Measurements from ENCODE around the gene PAK5. TPM values are rescaled to one million over a fixed set of nuclear protein-coding genes. Genes with fewer than 3 reads are reported as not detected.

PAK5 gene
- total RNA-seq, 2 experiments from 2014 or later = not detected

DNA sequence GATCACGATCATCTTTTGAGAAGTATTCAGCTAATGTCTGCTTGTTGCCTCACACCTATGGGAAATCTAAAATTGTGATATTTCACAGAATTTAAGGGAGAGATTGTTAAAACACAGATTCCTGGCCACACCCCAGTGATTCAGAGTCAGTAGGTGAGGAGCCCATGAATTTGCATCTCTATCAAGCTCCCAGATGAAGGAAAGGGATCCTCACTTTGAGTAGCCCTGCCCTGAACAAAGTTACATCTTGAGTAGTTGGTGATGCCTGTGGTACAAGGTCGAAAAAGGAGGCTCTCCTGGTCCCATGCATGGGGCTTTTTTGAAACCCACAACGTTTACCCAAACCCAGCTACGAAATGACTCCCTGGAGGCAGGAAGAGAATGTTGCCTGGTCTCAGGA is 79.5 kb downstream of the PAK5 start:
- no peak overlapping the region for H3K27ac Mint-ChIP-seq
- no peaks in the 10 kb centered on the region for H3K27me3 Mint-ChIP-seq (ENCODE audit: low read depth)
- no peaks in the 10 kb centered on the region for H3K4me1 Mint-ChIP-seq (ENCODE audit: low read depth)
- H3K36me3 Mint-ChIP-seq (ENCODE audit: low read depth) = no peaks in the 10 kb centered on the region
- CTCF ChIA-PET = no interaction called here
- peaks cover 4% of the 10 kb centered on the region for H3K9me3 Mint-ChIP-seq
- H3K4me3 Mint-ChIP-seq = no peak overlapping the region
- intact Hi-C loops (cut with micrococcal nuclease) = no loop called here
- DNase-seq = no peak

GRCh38 chr20:9758752-9759151 is 80.1 kb downstream of the PAK5 start:
- H3K27me3 Mint-ChIP-seq (ENCODE audit: low read depth) = no peaks in the 10 kb centered on the region
- DNase-seq = no peak
- no peak overlapping the region for H3K4me3 Mint-ChIP-seq
- H3K4me1 Mint-ChIP-seq (ENCODE audit: low read depth) = no peaks in the 10 kb centered on the region
- no peak overlapping the region for H3K27ac Mint-ChIP-seq
- intact Hi-C loops (cut with micrococcal nuclease) = no loop called here
- CTCF ChIA-PET = interaction anchor here (0.5 kb wide), 1 partner anchor 142 kb away, joined by 3 read pairs; no protein-coding TSS in a partner anchor
- H3K9me3 Mint-ChIP-seq = peaks cover 4% of the 10 kb centered on the region
- H3K36me3 Mint-ChIP-seq (ENCODE audit: low read depth) = no peaks in the 10 kb centered on the region

GRCh38 chr20:9756660-9757059 is 82.2 kb downstream of the PAK5 start:
- peaks cover 2% of the 10 kb centered on the region for H3K9me3 Mint-ChIP-seq
- CTCF ChIA-PET = no interaction called here

GRCh38 chr20:9755301-9755700 is 83.6 kb downstream of the PAK5 start:
- H3K27ac Mint-ChIP-seq = no peak overlapping the region
- CTCF ChIA-PET = no interaction called here
- H3K27me3 Mint-ChIP-seq (ENCODE audit: low read depth) = no peaks in the 10 kb centered on the region

More at GRCh38 chr20:9756660-9757059, 82.2 kb downstream of the PAK5 start:
- Mint-ChIP-seq H3K27ac (no peak overlapping the region), H3K36me3 (ENCODE audit: low read depth) (no peaks in the 10 kb centered on the region), H3K4me1 (ENCODE audit: low read depth) (no peaks in the 10 kb centered on the region), H3K4me3 (no peak overlapping the region), H3K27me3 (ENCODE audit: low read depth) (no peaks in the 10 kb centered on the region)
- intact Hi-C loops (cut with micrococcal nuclease) = no loop called here
- no peak for DNase-seq

DNA sequence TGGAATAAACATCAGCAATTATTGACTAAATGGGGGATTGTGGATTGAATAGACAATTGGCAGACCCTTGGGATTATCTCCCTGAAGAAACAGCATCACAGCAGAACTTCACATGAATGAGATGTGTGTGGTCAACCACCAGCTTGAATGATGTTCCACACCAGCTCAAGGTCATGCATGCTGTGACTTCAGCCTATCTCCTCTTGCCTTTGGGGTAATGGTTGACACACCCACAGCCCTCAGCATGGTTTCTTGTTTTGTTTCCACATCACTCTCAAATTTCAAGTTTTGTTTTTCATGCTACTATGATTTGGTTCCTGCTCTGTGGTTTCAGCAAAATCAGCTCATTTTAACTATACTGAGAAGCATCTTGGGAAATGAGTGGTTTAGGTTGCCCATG is 94.3 kb downstream of the PAK5 start:
- CTCF ChIA-PET = no interaction called here
- no peaks in the 10 kb centered on the region for H3K4me1 Mint-ChIP-seq (ENCODE audit: low read depth)
- H3K9me3 Mint-ChIP-seq = peaks cover 11% of the 10 kb centered on the region
- H3K27ac Mint-ChIP-seq = no peak overlapping the region
- no peaks in the 10 kb centered on the region for H3K27me3 Mint-ChIP-seq (ENCODE audit: low read depth)
- intact Hi-C loops (cut with micrococcal nuclease) = no loop called here
- H3K36me3 Mint-ChIP-seq (ENCODE audit: low read depth) = peaks cover 2% of the 10 kb centered on the region
- DNase-seq = no peak
- H3K4me3 Mint-ChIP-seq = no peak overlapping the region

More at GRCh38 chr20:9755301-9755700, 83.6 kb downstream of the PAK5 start:
- no peaks in the 10 kb centered on the region for H3K36me3 Mint-ChIP-seq (ENCODE audit: low read depth)
- intact Hi-C loops (cut with micrococcal nuclease) = no loop called here
- no peak overlapping the region for H3K4me3 Mint-ChIP-seq
- no peaks in the 10 kb centered on the region for H3K9me3 Mint-ChIP-seq
- no peak for DNase-seq
- no peaks in the 10 kb centered on the region for H3K4me1 Mint-ChIP-seq (ENCODE audit: low read depth)

DNA sequence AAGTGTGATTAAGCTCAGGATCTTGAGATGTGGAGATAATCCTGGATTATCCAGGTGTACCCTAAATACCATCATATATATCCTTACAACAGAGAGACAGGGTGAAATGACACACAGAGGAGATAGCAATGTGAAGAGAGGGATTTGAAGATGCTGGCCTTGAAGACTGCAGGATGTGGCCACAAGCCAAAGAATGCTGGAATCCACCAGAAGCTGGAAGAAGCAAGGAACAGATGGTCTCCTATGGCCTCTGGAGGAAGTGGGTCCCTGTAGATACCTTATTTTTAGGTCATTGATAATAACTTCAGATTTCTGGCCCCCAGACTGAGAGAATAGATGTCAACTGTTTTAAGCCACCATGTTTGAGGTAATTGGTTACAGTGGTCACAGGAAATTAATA is 95.0 kb downstream of the PAK5 start:
- CTCF ChIA-PET = interaction anchor here (0.7 kb wide), 1 partner anchor 34 kb away, joined by 3 read pairs; no protein-coding TSS in a partner anchor
- Mint-ChIP-seq H3K27me3 (ENCODE audit: low read depth) (no peaks in the 10 kb centered on the region), H3K36me3 (ENCODE audit: low read depth) (peaks cover 2% of the 10 kb centered on the region), H3K27ac (no peak overlapping the region), H3K9me3 (peaks cover 11% of the 10 kb centered on the region), H3K4me3 (no peak overlapping the region), H3K4me1 (ENCODE audit: low read depth) (no peaks in the 10 kb centered on the region)
- intact Hi-C loops (cut with micrococcal nuclease) = no loop called here
- no peak for DNase-seq

DNA sequence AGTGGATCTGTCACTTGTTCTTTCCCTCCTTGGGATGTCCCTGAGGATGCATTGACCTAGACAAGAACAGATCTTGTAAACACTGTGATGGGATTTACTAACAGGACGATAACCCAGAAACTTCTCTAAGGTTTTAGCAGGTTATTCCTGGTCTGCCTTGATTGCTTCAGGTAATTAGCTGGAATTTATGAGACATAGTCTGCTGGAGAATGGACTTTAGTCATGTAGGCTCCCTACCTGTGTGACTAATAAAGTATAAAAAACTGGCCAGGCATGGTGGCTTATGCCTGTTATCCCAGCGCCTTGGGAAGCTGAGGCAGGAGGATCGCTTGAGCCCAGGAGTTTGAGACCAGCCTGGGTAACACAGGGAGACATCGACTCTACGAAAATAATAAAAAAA is 96.1 kb downstream of the PAK5 start:
- H3K9me3 Mint-ChIP-seq = peaks cover 11% of the 10 kb centered on the region
- intact Hi-C loops (cut with micrococcal nuclease) = no loop called here
- CTCF ChIA-PET = no interaction called here
- no peaks in the 10 kb centered on the region for H3K27me3 Mint-ChIP-seq (ENCODE audit: low read depth)
- peaks cover 2% of the 10 kb centered on the region for H3K36me3 Mint-ChIP-seq (ENCODE audit: low read depth)
- H3K4me1 Mint-ChIP-seq (ENCODE audit: low read depth) = no peaks in the 10 kb centered on the region
- DNase-seq = no peak
- no peak overlapping the region for H3K4me3 Mint-ChIP-seq
- H3K27ac Mint-ChIP-seq = no peak overlapping the region

DNA sequence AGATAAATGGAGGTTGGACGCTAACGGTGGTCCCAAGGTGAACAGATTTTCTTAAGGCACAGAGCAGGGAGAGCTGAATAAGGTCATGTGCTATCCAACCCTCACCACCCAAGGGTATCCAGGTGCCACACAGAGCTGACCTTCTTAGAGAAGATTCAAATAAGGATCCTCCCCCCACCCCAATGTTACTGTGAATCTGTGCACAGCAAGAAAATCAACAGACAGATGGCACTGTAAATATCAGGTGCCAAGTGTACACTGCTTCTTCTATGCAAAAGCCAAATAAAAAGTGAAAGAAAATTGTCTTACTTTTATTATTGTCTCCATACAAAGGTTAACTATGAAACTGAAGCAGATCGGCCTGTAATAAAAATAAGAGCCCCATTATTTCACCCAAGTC is 96.9 kb downstream of the PAK5 start:
- H3K27ac Mint-ChIP-seq = no peak overlapping the region
- H3K27me3 Mint-ChIP-seq (ENCODE audit: low read depth) = no peaks in the 10 kb centered on the region
- intact Hi-C loops (cut with micrococcal nuclease) = no loop called here
- no peak for DNase-seq
- no peaks in the 10 kb centered on the region for H3K4me1 Mint-ChIP-seq (ENCODE audit: low read depth)
- CTCF ChIA-PET = interaction anchor here (0.6 kb wide), 1 partner anchor 14 kb away, joined by 4 read pairs; no protein-coding TSS in a partner anchor
- H3K4me3 Mint-ChIP-seq = no peak overlapping the region
- peaks cover 2% of the 10 kb centered on the region for H3K36me3 Mint-ChIP-seq (ENCODE audit: low read depth)
- H3K9me3 Mint-ChIP-seq = peaks cover 11% of the 10 kb centered on the region

DNA sequence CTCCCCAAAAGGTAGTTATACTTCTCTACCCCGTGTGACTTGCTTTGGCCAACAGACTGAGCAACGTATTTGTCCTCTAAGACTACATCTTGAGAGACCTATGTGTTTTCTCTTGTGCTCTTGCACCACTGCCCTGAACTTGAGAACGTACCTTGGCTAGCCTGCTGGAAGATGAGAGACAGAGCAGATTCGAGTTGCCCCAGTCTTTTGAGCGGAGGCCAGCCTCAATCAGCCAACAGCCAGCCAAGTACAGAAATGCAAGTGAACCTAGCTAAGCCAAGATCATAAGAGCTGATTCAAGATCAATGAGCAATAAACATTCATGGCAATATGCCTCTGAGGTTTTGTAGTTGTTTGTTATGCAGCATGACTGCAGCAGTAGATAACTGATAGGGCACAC is 98.4 kb downstream of the PAK5 start:
- intact Hi-C loops (cut with micrococcal nuclease) = no loop called here
- no peak for DNase-seq
- no peak overlapping the region for H3K4me3 Mint-ChIP-seq
- CTCF ChIA-PET = no interaction called here
- peaks cover 2% of the 10 kb centered on the region for H3K36me3 Mint-ChIP-seq (ENCODE audit: low read depth)
- H3K27ac Mint-ChIP-seq = no peak overlapping the region
- no peaks in the 10 kb centered on the region for H3K4me1 Mint-ChIP-seq (ENCODE audit: low read depth)
- no peaks in the 10 kb centered on the region for H3K27me3 Mint-ChIP-seq (ENCODE audit: low read depth)
- H3K9me3 Mint-ChIP-seq = peaks cover 7% of the 10 kb centered on the region

DNA sequence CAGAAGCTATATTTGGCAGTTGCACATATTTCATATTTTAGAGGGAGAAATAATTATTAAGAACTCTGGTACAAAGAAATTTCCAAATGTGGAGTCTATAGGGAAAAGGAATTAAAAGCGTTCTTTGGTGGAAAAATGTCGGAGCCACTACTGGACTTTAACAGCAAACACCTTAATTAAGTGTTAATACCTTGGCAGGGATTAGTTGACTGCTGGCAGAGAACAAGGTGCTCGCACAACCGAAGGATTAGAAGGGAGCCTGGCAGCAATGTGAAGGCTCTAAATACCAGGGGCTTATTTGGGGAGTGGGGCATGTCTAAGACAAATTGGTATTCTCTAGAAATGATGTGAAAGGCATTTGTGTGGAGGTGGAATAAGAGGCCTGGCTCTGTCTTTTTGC is 98.9 kb downstream of the PAK5 start:
- intact Hi-C loops (cut with micrococcal nuclease) = no loop called here
- Mint-ChIP-seq H3K27me3 (ENCODE audit: low read depth) (no peaks in the 10 kb centered on the region), H3K4me3 (no peak overlapping the region), H3K36me3 (ENCODE audit: low read depth) (peaks cover 2% of the 10 kb centered on the region), H3K9me3 (peaks cover 8% of the 10 kb centered on the region), H3K27ac (peak overlapping the region; percentile 35), H3K4me1 (ENCODE audit: low read depth) (no peaks in the 10 kb centered on the region)
- DNase-seq = no peak
- CTCF ChIA-PET = no interaction called here

DNA sequence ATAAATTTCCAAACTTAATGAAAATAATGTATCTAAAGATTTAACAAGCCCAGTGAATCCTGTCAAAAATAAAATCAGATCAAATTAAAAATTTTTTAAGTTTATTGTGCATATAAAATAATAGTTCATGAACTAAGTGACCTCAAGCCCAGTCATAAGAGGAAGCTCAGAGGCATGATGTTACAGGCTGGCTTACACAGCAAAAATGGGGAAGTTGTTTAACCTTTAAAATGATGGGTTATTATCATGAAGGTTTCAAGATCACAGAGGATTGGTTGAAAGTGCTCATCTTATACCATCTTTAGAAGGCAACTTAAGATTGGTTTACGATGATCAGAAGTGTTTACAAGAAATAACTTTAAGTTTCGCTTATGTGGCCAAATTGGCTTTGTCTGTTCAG is 102.5 kb downstream of the PAK5 start:
- intact Hi-C loops (cut with micrococcal nuclease) = no loop called here
- DNase-seq = no peak
- H3K4me1 Mint-ChIP-seq (ENCODE audit: low read depth) = no peaks in the 10 kb centered on the region
- H3K36me3 Mint-ChIP-seq (ENCODE audit: low read depth) = no peaks in the 10 kb centered on the region
- CTCF ChIA-PET = no interaction called here
- H3K9me3 Mint-ChIP-seq = peaks cover 6% of the 10 kb centered on the region
- no peak overlapping the region for H3K4me3 Mint-ChIP-seq
- H3K27me3 Mint-ChIP-seq (ENCODE audit: low read depth) = no peaks in the 10 kb centered on the region
- no peak overlapping the region for H3K27ac Mint-ChIP-seq

DNA sequence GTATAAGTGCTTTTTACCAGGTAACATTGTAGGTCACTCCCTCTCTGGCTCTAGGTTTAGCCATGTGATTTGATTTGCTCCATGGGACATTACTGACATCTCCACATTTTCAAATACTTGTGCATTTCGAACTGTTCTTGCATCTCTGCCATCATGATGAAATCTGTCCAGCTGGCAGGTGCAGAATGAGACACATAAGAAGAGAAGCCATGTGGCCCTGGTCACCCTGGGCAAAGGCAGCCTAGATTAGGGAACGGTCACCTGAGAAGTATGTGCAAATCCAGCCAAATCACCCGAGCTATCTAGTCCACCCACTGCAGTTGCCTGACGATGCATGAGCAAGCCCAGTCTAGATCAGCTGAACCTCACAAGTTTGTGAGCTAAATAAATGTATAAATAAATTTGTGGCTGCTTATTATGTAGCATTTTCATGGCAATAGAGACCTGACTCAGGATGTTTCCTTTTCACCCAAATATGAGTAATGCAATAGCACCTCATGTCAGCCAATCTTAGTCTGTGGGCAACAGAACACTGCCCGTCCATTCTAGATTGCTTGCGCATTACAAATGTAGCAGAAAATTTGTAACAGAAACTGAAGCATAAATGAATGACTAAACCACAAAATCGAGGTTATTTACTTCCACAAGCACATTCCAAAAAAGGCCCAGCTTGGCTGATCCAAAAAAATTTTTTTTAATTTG is 115.2 kb downstream of the PAK5 start:
- Mint-ChIP-seq H3K36me3 (ENCODE audit: low read depth) (no peaks in the 10 kb centered on the region), H3K27ac (no peak overlapping the region), H3K9me3 (peaks cover 4% of the 10 kb centered on the region), H3K27me3 (ENCODE audit: low read depth) (no peaks in the 10 kb centered on the region), H3K4me3 (no peak overlapping the region), H3K4me1 (ENCODE audit: low read depth) (no peaks in the 10 kb centered on the region)
- CTCF ChIA-PET = no interaction called here
- no peak for DNase-seq
- intact Hi-C loops (cut with micrococcal nuclease) = no loop called here

DNA sequence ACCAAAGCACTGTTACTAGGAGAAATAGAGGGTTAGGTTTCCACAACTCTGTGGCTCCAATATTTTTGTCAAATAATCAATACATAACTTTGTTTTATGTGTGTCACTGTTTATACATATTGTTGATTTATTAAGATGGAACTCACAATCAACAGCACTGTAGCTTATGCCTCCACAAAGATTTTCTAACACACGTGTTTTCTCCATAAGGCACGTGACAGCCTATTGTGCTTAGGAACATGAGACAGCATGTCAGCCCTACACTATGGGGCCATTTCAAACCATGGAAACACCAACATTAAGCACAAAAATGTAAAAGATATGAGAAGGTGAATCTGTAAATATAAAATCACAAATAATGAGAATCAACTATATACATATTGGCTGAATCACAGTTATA is 127.0 kb downstream of the PAK5 start:
- no peak overlapping the region for H3K4me3 Mint-ChIP-seq
- CTCF ChIA-PET = interaction anchor here (0.6 kb wide), 1 partner anchor 67 kb away, joined by 3 read pairs; no protein-coding TSS in a partner anchor
- DNase-seq = no peak
- H3K27ac Mint-ChIP-seq = no peak overlapping the region
- no peaks in the 10 kb centered on the region for H3K4me1 Mint-ChIP-seq (ENCODE audit: low read depth)
- H3K27me3 Mint-ChIP-seq (ENCODE audit: low read depth) = no peaks in the 10 kb centered on the region
- intact Hi-C loops (cut with micrococcal nuclease) = no loop called here
- no peaks in the 10 kb centered on the region for H3K36me3 Mint-ChIP-seq (ENCODE audit: low read depth)
- peaks cover 2% of the 10 kb centered on the region for H3K9me3 Mint-ChIP-seq
